MCF 10A (cell line): ENCODE measurements around the gene FOXN3. TPM values are rescaled to one million over a fixed set of nuclear protein-coding genes. Genes with fewer than 3 reads are reported as not detected.

Experiments used
- BruUV-seq: library from RNA; stranded (reverse); fragments of 400-500 nt; replicated peaks from 2 replicates; lab custom pipeline; 2021; lab: Mats Ljungman, UMichigan
- CTCF ChIA-PET: fragments of 300-600 bp; sonication (Branson Sonifier 250); formaldehyde crosslinking; extraction: SDS; loops from one replicate; lab custom pipeline; 2021; ENCODE audit warnings: antibody characterized with exemption, inconsistent platforms; lab: Yijun Ruan, JAX
- POLR2A ChIA-PET: fragments of 300-600, 350-650 bp; sonication (Branson Sonifier 250); formaldehyde crosslinking; extraction: SDS; loops from one replicate; lab custom pipeline; 2020; ENCODE audit warnings: antibody characterized with exemption, inconsistent platforms; lab: Yijun Ruan, JAX
- DNase-seq: peaks from one replicate; pipeline ENCODE4 v3.0.0-alpha.2; 2018; ENCODE audit not compliant: unreplicated experiment
- H3K27ac Mint-ChIP-seq: one replicate; pipeline ENCODE4 v1.8.0; 2022; ENCODE audit warnings: mild to moderate bottlenecking, low read depth, mixed read lengths; ENCODE audit not compliant: unreplicated experiment
- H3K27me3 Mint-ChIP-seq: one replicate; pipeline ENCODE4 v1.8.0; 2022; ENCODE audit warnings: mixed read lengths; ENCODE audit not compliant: insufficient read depth, unreplicated experiment
- H3K36me3 Mint-ChIP-seq: one replicate; pipeline ENCODE4 v1.8.0; 2022; ENCODE audit warnings: mild to moderate bottlenecking, moderate library complexity, mixed read lengths; ENCODE audit not compliant: insufficient read depth, unreplicated experiment
- H3K4me1 Mint-ChIP-seq: one replicate; pipeline ENCODE4 v1.8.0; 2022; ENCODE audit warnings: mixed read lengths; ENCODE audit not compliant: insufficient read depth, unreplicated experiment
- H3K4me3 Mint-ChIP-seq: one replicate; pipeline ENCODE4 v1.8.0; 2022; ENCODE audit warnings: mild to moderate bottlenecking, moderate library complexity, mixed read lengths; ENCODE audit not compliant: unreplicated experiment
- H3K9me3 Mint-ChIP-seq: one replicate; pipeline ENCODE4 v1.8.0; 2022; ENCODE audit warnings: mixed read lengths; ENCODE audit not compliant: unreplicated experiment
- CTCF ChIP-seq: fragments of 200-600 bp; IDR thresholded peaks from one replicate; pipeline ENCODE4 v1.8.0; 2022; ENCODE audit warnings: antibody characterized with exemption, mild to moderate bottlenecking; ENCODE audit not compliant: unreplicated experiment
- intact Hi-C: fragments of 100-400 bp; cut with micrococcal nuclease; formaldehyde crosslinking; loops from 2 replicates; pipeline ENCODE4 v1.14.1; 2022
- total RNA-seq: library from RNA; stranded (reverse); gene quantifications from 2 replicates; pipeline ENCODE4 v1.2.3, GENCODE V29; 2022

FOXN3 gene
- total RNA-seq, 1 experiment from 2014 or later = 27.1 TPM

- no peaks in the 10 kb centered on the region for H3K9me3 Mint-ChIP-seq
- H3K36me3 Mint-ChIP-seq = no peaks in the 10 kb centered on the region
- no peak for TF ChIP-seq CTCF
- no peak overlapping the region for H3K4me3 Mint-ChIP-seq
- ChIA-PET CTCF (no interaction called here), POLR2A (no interaction called here)
- no peak for DNase-seq
- no peaks in the 10 kb centered on the region for H3K4me1 Mint-ChIP-seq
- no peak overlapping the region for H3K27ac Mint-ChIP-seq
- no peaks in the 10 kb centered on the region for H3K27me3 Mint-ChIP-seq
- intact Hi-C loops = no loop called here
- no TSS peak for BruUV-seq
Measured at GRCh38 chr14:89351221-89351515, 65.9 kb downstream of the FOXN3 start.

GRCh38 chr14:89350152-89350551 lies 66.9 kb downstream of the FOXN3 start:
- intact Hi-C loops = no loop called here
- no peak for TF ChIP-seq CTCF
- no peaks in the 10 kb centered on the region for H3K36me3 Mint-ChIP-seq
- CTCF ChIA-PET = no interaction called here
- no peaks in the 10 kb centered on the region for H3K4me1 Mint-ChIP-seq
- DNase-seq = no peak
- H3K4me3 Mint-ChIP-seq = no peak overlapping the region
- H3K27me3 Mint-ChIP-seq = no peaks in the 10 kb centered on the region
- BruUV-seq = no TSS peak
- POLR2A ChIA-PET = no interaction called here
- H3K27ac Mint-ChIP-seq = no peak overlapping the region
- no peaks in the 10 kb centered on the region for H3K9me3 Mint-ChIP-seq

- ChIA-PET CTCF (interaction anchor here (0.8 kb wide), 1 partner anchor 20 kb away, joined by 3 read pairs; no protein-coding TSS in a partner anchor), POLR2A (no interaction called here)
- intact Hi-C loops = no loop called here
- Mint-ChIP-seq H3K27ac (no peak overlapping the region), H3K27me3 (no peaks in the 10 kb centered on the region), H3K36me3 (no peaks in the 10 kb centered on the region), H3K4me3 (no peak overlapping the region), H3K9me3 (no peaks in the 10 kb centered on the region), H3K4me1 (no peaks in the 10 kb centered on the region)
- DNase-seq = no peak
- BruUV-seq = TSS peak; percentile 17
- TF ChIP-seq CTCF = no peak
Measured at GRCh38 chr14:89349171-89350008, 67.6 kb downstream of the FOXN3 start.

- CTCF ChIA-PET = interaction anchor here (0.8 kb wide), 1 partner anchor 20 kb away, joined by 3 read pairs; no protein-coding TSS in a partner anchor
- BruUV-seq = no TSS peak
- TF ChIP-seq CTCF = no peak
Measured at GRCh38 chr14:89348722-89349121, 68.3 kb downstream of the FOXN3 start.

More at GRCh38 chr14:89348722-89349121, 68.3 kb downstream of the FOXN3 start:
- H3K27ac Mint-ChIP-seq = no peak overlapping the region
- H3K36me3 Mint-ChIP-seq = no peaks in the 10 kb centered on the region
- DNase-seq = no peak
- intact Hi-C loops = no loop called here
- H3K27me3 Mint-ChIP-seq = no peaks in the 10 kb centered on the region
- no peaks in the 10 kb centered on the region for H3K9me3 Mint-ChIP-seq
- POLR2A ChIA-PET = interaction anchor here (0.6 kb wide), 1 partner anchor 12 kb away, joined by 3 read pairs; no protein-coding TSS in a partner anchor
- H3K4me3 Mint-ChIP-seq = no peak overlapping the region
- no peaks in the 10 kb centered on the region for H3K4me1 Mint-ChIP-seq
